Pancreas (tissue), 10 donors: Measurements from ENCODE around the gene KATNBL1. TPM values are rescaled to one million over a fixed set of nuclear protein-coding genes. Genes with fewer than 3 reads are reported as not detected.

ENCODE experiments used
- ATAC-seq, 4 donors: fragments of 200-7000 bp; cut with Tn5 transposase; one replicate each; pipeline versions ENCODE4 v1.8.0 to v1.9.1; 2020; ENCODE audit warnings: mild to moderate bottlenecking in 4 of 4, moderate library complexity in 4 of 4
- DNase-seq, 6 donors: peaks; one replicate each; pipeline ENCODE4 v3.0.0-alpha.2; 2020
- FAIRE-seq: peaks from 2 replicates; lab custom pipeline; 2012; peaks lifted over from hg19 to GRCh38; lab: Jason Lieb, UNC
- H3K27ac ChIP-seq, 4 donors: fragments of 200-600 bp; sonication (generic); 1 replicate in 3 of 4; 2 replicates in 1 of 4; pipeline versions ENCODE4 v1.5.0 to v1.8.0; 2020
- H3K27me3 ChIP-seq, 4 donors: fragments of 200-600 bp; one replicate each; pipeline ENCODE4 v1.8.0; 2021
- H3K36me3 ChIP-seq, 3 donors: fragments of 200-600 bp; sonication (generic) in 1 of 3; one replicate each; pipeline versions ENCODE4 v1.5.0 to v1.8.0; 2020 to 2021
- H3K4me1 ChIP-seq, 3 donors: fragments of 200-600 bp; one replicate each; pipeline ENCODE4 v1.8.0; 2021
- H3K4me3 ChIP-seq, 4 donors: fragments of 200-600 bp; sonication (generic) in 2 of 4; one replicate each; pipeline versions ENCODE4 v1.5.0 to v1.8.0; 2020 to 2021
- H3K9me3 ChIP-seq, 4 donors: fragments of 200-600 bp; one replicate each; pipeline ENCODE4 v1.8.0; 2021
- CTCF ChIP-seq, 4 donors: fragments of 200-600 bp; sonication (generic) in 3 of 4; IDR thresholded peaks; one replicate each; pipeline versions ENCODE4 v1.5.0 to v1.8.0; 2021; ENCODE audit warnings: antibody characterized with exemption in 4 of 4
- WGBS, 2 donors: extraction: QIAGEN DNeasy Blood & Tissue Kit; methylation state at CpG; one replicate each; pipeline ENCODE4 v1.1.7; 2013; 5-methylcytosine and 5-hydroxymethylcytosine counted together
- intact Hi-C, 3 donors: fragments of 100-400 bp; cut with DNase I; formaldehyde crosslinking; loops; one replicate each; pipeline versions ENCODE4 v1.11.1 to v1.14.2; 2022
- polyA plus RNA-seq, 2 donors: library from polyadenylated mRNA; stranded (reverse); fragments of 200-250 nt; gene quantifications; one replicate each; pipeline ENCODE4 v1.2.3, GENCODE V29; 2013
- total RNA-seq, 6 donors: library from RNA; stranded (reverse); fragmentation: NEBNext Ultra II Directional in 4 of 6; extraction: Animal tissue kit (Norgen Biotek cat#: 25700) in 4 of 6; gene quantifications; one replicate each; pipeline versions ENCODE4 v1.2.1 to v1.2.4, GENCODE V29; 2021 to 2023
- donor health status: healthy with polysubstance abuse.
- donor health status: DM: no; HTN: no; CAD: no; lungs with moderate emphysema.
- donor health status: DM: no; HTN: no; CAD: no.
- donor health status: control.
- donor health status: control.
- donor health status: Bipolar disorder and iron deficiency.
- donor health status: DM: yes; HTN: yes; CAD: no.
- donor health status: DM: no; HTN: no; CAD: no.
- donor health status: DM: no; HTN: no; CAD: no.
- donor health status: DM: yes; HTN: yes; CAD: no.

KATNBL1 gene
- total RNA-seq (10 to 100 TPM in 4 of 6 donors, 1 to 10 TPM in 2; 9.4 to 24.0 (median 11.4) TPM), polyA plus RNA-seq (10 to 100 TPM; 10.1 to 12.8 TPM)

GRCh38 chr15:34209421-34210282 lies at the start of gene KATNBL1:
TSS of gene KATNBL1 (minus strand) at chr15:34210096. CDS start at chr15:34163676, 46,420 bp downstream.
- peak; percentile 92 to 96 (median 94) for TF ChIP-seq CTCF (IDR thresholded peaks at IDR 0.05)
- no peak for FAIRE-seq
- H3K4me3 ChIP-seq: peak within 1 kb of the TSS; percentile 35 to 66 (median 56)
- peak within 1 kb of the TSS; percentile 55 to 78 (median 68) for H3K27ac ChIP-seq
- H3K36me3 ChIP-seq: no peaks in the 10 kb centered on the region
- H3K9me3 ChIP-seq: no peaks in the 10 kb centered on the region
- ATAC-seq: peak; percentile 98 to 99 (median 99)
- 1% methylated on average over 80 to 81 of the region's 81 CpGs for WGBS, 2 donors
- H3K4me1 ChIP-seq: peaks cover 8 to 13% (median 11%) of the 10 kb centered on the region in 3 donors
- intact Hi-C loops: loop anchor here (5.0 to 10.0 kb wide), 3 partner anchors 95 to 147 kb away; partner anchors contain the start of genes EMC7 (in 1 of the 3) and PGBD4 (in 1 of the 3)
- H3K27me3 ChIP-seq: no peaks in the 10 kb centered on the region
- peak; percentile 96 to 100 (median 98) for DNase-seq

GRCh38 chr15:34259566-34259965 lies 49.7 kb upstream of the KATNBL1 start:
- Histone ChIP-seq H3K27me3 (no peaks in the 10 kb centered on the region), H3K4me1 (no peaks in the 10 kb centered on the region), H3K9me3 (no peaks in the 10 kb centered on the region), H3K4me3 (no peak overlapping the region), H3K27ac (no peak overlapping the region), H3K36me3 (peaks cover 0 to 4% (median 0%) of the 10 kb centered on the region in 3 donors)
- DNase-seq (no peak), FAIRE-seq (no peak), ATAC-seq (no peak)
- intact Hi-C loops: no loop called here
- TF ChIP-seq CTCF (IDR thresholded peaks at IDR 0.05): no peak
- 86 to 90% methylated on average over 3 of the region's 3 CpGs for WGBS, 2 donors

GRCh38 chr15:34258151-34258550 lies 48.3 kb upstream of the KATNBL1 start:
- Histone ChIP-seq H3K36me3 (peaks cover 0 to 16% (median 0%) of the 10 kb centered on the region in 3 donors), H3K27ac (no peak overlapping the region), H3K27me3 (no peaks in the 10 kb centered on the region), H3K4me3 (no peak overlapping the region), H3K9me3 (no peaks in the 10 kb centered on the region), H3K4me1 (no peaks in the 10 kb centered on the region)
- TF ChIP-seq CTCF (IDR thresholded peaks at IDR 0.05): no peak
- WGBS, 2 donors: 84 to 85% methylated on average over 2 of the region's 2 CpGs
- intact Hi-C loops: no loop called here
- no peak for ATAC-seq
- DNase-seq: no peak
- no peak for FAIRE-seq

GRCh38 chr15:34252545-34252944 lies 42.6 kb upstream of the KATNBL1 start:
- DNase-seq (no peak), ATAC-seq (no peak), FAIRE-seq (no peak)
- intact Hi-C loops: no loop called here
- no peak for TF ChIP-seq CTCF (IDR thresholded peaks at IDR 0.05)
- no peak overlapping the region for H3K27ac ChIP-seq
- no peaks in the 10 kb centered on the region for H3K9me3 ChIP-seq
- no peak overlapping the region for H3K4me3 ChIP-seq
- peaks cover 0 to 26% (median 0%) of the 10 kb centered on the region in 3 donors for H3K36me3 ChIP-seq
- no peaks in the 10 kb centered on the region for H3K27me3 ChIP-seq
- H3K4me1 ChIP-seq: no peaks in the 10 kb centered on the region
